GM12891 (cell line): ENCODE data around the gene AFG3L2.

Source experiments
- POLR2A ChIP-seq: IDR thresholded peaks from 2 replicates; pipeline ENCODE4 v1.6.1; 2011; ENCODE audit warnings: low read depth, low read length, control low read depth
- POLR2AphosphoS5 ChIP-seq: IDR thresholded peaks from 2 replicates; pipeline ENCODE4 v1.6.1; 2011; ENCODE audit warnings: low read depth, low read length, control low read depth
- SPI1 ChIP-seq: IDR thresholded peaks from 2 replicates; pipeline ENCODE4 v1.6.1; 2011; ENCODE audit warnings: low read depth, low read length, control low read depth
- TAF1 ChIP-seq: IDR thresholded peaks from 2 replicates; pipeline ENCODE4 v1.6.1; 2011; ENCODE audit warnings: low read depth, low read length, control low read depth

GRCh38 chr18:12408247-12408869 lies 31.3 kb upstream of the AFG3L2 start:
- no peak for TF ChIP-seq POLR2A
- TF ChIP-seq POLR2AphosphoS5, result no peak
- no peak for TF ChIP-seq TAF1
- no peak for TF ChIP-seq SPI1
